ENCODE data around the gene DDN. TPM values are rescaled to one million over a fixed set of nuclear protein-coding genes. Genes with fewer than 3 reads are reported as not detected.

The DDN gene
- total RNA-seq: 0.12 and 0.33 TPM in 2 replicates

GRCh38 chr12:48999371-49000131 is at the start of gene DDN:
Gene DDN, minus strand, starts transcription at chr12:48999375. Its CDS starts 88 bp downstream, at chr12:48999287.

GRCh38 chr12:49018261-49019119 is 19.3 kb upstream of the DDN start, which contains the start of gene PRKAG1:
Gene PRKAG1, minus strand, starts transcription at chr12:49018776. Its CDS starts 36 bp downstream, at chr12:49018740.

DNA sequence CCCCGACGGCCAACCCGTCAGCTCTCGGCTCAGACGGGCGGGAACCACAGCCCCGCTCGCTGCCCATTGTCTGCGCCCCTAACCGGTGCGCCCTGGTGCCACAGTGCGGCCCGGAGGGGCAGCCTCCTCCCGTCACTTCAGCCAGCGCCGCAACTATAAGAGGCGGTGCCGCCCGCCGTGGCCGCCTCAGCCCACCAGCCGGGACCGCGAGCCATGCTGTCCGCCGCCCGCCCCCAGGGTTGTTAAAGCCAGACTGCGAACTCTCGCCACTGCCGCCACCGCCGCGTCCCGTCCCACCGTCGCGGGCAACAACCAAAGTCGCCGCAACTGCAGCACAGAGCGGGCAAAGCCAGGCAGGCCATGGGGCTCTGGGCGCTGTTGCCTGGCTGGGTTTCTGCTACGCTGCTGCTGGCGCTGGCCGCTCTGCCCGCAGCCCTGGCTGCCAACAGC is 20.9 kb downstream of the DDN start, which contains the start of gene WNT1:
WNT1 (plus strand) TSS at position 32 of the 450 bp plus-strand sequence; CDS start at position 361, 329 bp downstream.

GRCh38 chr12:48957141-48958048 is 41.8 kb downstream of the DDN start, which contains the start of gene ARF3:
Gene ARF3, minus strand, starts transcription at chr12:48957487. Its CDS starts 16,392 bp downstream, at chr12:48941095.

Other genes with a start within 250 kb of the DDN start
- 30.5 and 43.5 TPM in 2 replicates for gene ADCY6, start 210.3 kb downstream of the DDN start, total RNA-seq
- 19.4 and 32.8 TPM in 2 replicates for gene CACNB3, start 180.9 kb downstream of the DDN start, total RNA-seq
- gene DDX23, start 147.2 kb downstream of the DDN start, total RNA-seq: 78.2 and 101 TPM in 2 replicates
- 0.12 TPM in 1 of 2 replicates, not detected in the other for gene RND1, start 133.5 kb downstream of the DDN start, total RNA-seq
- gene FKBP11, start 73.9 kb downstream of the DDN start, total RNA-seq: 15.9 and 23.0 TPM in 2 replicates
- gene ARF3, start 41.9 kb downstream of the DDN start, total RNA-seq: 32.6 and 41.7 TPM in 2 replicates
- not detected in 2 replicates for gene WNT10B, start 27.6 kb downstream of the DDN start, total RNA-seq
- gene WNT1, start 21.1 kb downstream of the DDN start, total RNA-seq: not detected in 2 replicates
- 72.5 and 74.4 TPM in 2 replicates for gene PRKAG1, start 19.4 kb upstream of the DDN start, total RNA-seq
- 38.2 and 41.0 TPM in 2 replicates for gene KMT2D, start 61.4 kb upstream of the DDN start, total RNA-seq
- gene RHEBL1, start 70.6 kb upstream of the DDN start, total RNA-seq: 0.62 and 1.8 TPM in 2 replicates
- 0.12 TPM in 1 of 2 replicates, not detected in the other for gene DHH, start 95.4 kb upstream of the DDN start, total RNA-seq
- gene LMBR1L, start 111.5 kb upstream of the DDN start, total RNA-seq: 39.7 and 50.9 TPM in 2 replicates
- gene TUBA1B, start 132.0 kb upstream of the DDN start, total RNA-seq: 1,583 and 3,940 TPM in 2 replicates
- 668 and 1,375 TPM in 2 replicates for gene TUBA1A, start 189.7 kb upstream of the DDN start, total RNA-seq

Data from uterine smooth muscle cell (primary cell).